ENCODE data around the gene DENND1A.

Gene DENND1A

GRCh38 chr9:123695386-123695785 lies 234.5 kb downstream of the DENND1A start:
- DNase-seq (ENCODE audit: low read depth, low spot score): no peak
- Histone ChIP-seq H3K36me3 (ENCODE audit: insufficient read depth, low read length) (no peaks in the 10 kb centered on the region), H3K4me3 (no peak overlapping the region), H3K9ac (ENCODE audit: insufficient read length) (no peak overlapping the region), H3K9me3 (ENCODE audit: low read depth, low read length) (no peaks in the 10 kb centered on the region), H3K27ac (no peak overlapping the region)
- no peak for TF ChIP-seq FOXP2 (optimal IDR thresholded peaks at IDR 0.05; ENCODE audit: control extremely low read depth, extremely low read length, insufficient read depth)
- no peak for TF ChIP-seq EZH2 (IDR thresholded peaks at IDR 0.05)
- TF ChIP-seq POLR2AphosphoS5 (IDR thresholded peaks at IDR 0.05; ENCODE audit: borderline replicate concordance, low read depth, low read length): no peak

GRCh38 chr9:123691765-123692303 lies 238.1 kb downstream of the DENND1A start:
- Histone ChIP-seq H3K36me3 (ENCODE audit: insufficient read depth, low read length) (no peaks in the 10 kb centered on the region), H3K9me3 (ENCODE audit: low read depth, low read length) (no peaks in the 10 kb centered on the region), H3K4me3 (no peak overlapping the region), H3K9ac (ENCODE audit: insufficient read length) (no peak overlapping the region), H3K27ac (no peak overlapping the region)
- no peak for TF ChIP-seq EZH2 (IDR thresholded peaks at IDR 0.05)
- TF ChIP-seq POLR2AphosphoS5 (IDR thresholded peaks at IDR 0.05; ENCODE audit: borderline replicate concordance, low read depth, low read length): no peak
- TF ChIP-seq FOXP2 (optimal IDR thresholded peaks at IDR 0.05; ENCODE audit: control extremely low read depth, extremely low read length, insufficient read depth): no peak
- DNase-seq (ENCODE audit: low read depth, low spot score): no peak

- no peak overlapping the region for H3K27ac ChIP-seq
- no peaks in the 10 kb centered on the region for H3K9me3 ChIP-seq (ENCODE audit: low read depth, low read length)
- no peak overlapping the region for H3K4me3 ChIP-seq
- no peaks in the 10 kb centered on the region for H3K36me3 ChIP-seq (ENCODE audit: insufficient read depth, low read length)
- TF ChIP-seq FOXP2 (optimal IDR thresholded peaks at IDR 0.05; ENCODE audit: control extremely low read depth, extremely low read length, insufficient read depth): no peak
- TF ChIP-seq EZH2 (IDR thresholded peaks at IDR 0.05): no peak
- TF ChIP-seq POLR2AphosphoS5 (IDR thresholded peaks at IDR 0.05; ENCODE audit: borderline replicate concordance, low read depth, low read length): no peak
- no peak for DNase-seq (ENCODE audit: low read depth, low spot score)
- no peak overlapping the region for H3K9ac ChIP-seq (ENCODE audit: insufficient read length)
Observed at GRCh38 chr9:123689701-123690428, 240.1 kb downstream of the DENND1A start.

GRCh38 chr9:123687246-123687751 lies 242.6 kb downstream of the DENND1A start:
- Histone ChIP-seq H3K9me3 (ENCODE audit: low read depth, low read length) (no peaks in the 10 kb centered on the region), H3K36me3 (ENCODE audit: insufficient read depth, low read length) (no peaks in the 10 kb centered on the region), H3K27ac (no peak overlapping the region), H3K9ac (ENCODE audit: insufficient read length) (no peak overlapping the region), H3K4me3 (no peak overlapping the region)
- no peak for DNase-seq (ENCODE audit: low read depth, low spot score)
- TF ChIP-seq EZH2 (IDR thresholded peaks at IDR 0.05): no peak
- no peak for TF ChIP-seq POLR2AphosphoS5 (IDR thresholded peaks at IDR 0.05; ENCODE audit: borderline replicate concordance, low read depth, low read length)
- TF ChIP-seq FOXP2 (optimal IDR thresholded peaks at IDR 0.05; ENCODE audit: control extremely low read depth, extremely low read length, insufficient read depth): no peak

GRCh38 chr9:123686829-123687192 lies 243.1 kb downstream of the DENND1A start:
- Histone ChIP-seq H3K27ac (no peak overlapping the region), H3K4me3 (no peak overlapping the region), H3K9ac (ENCODE audit: insufficient read length) (no peak overlapping the region), H3K36me3 (ENCODE audit: insufficient read depth, low read length) (no peaks in the 10 kb centered on the region), H3K9me3 (ENCODE audit: low read depth, low read length) (no peaks in the 10 kb centered on the region)
- TF ChIP-seq POLR2AphosphoS5 (IDR thresholded peaks at IDR 0.05; ENCODE audit: borderline replicate concordance, low read depth, low read length) (no peak), FOXP2 (optimal IDR thresholded peaks at IDR 0.05; ENCODE audit: control extremely low read depth, extremely low read length, insufficient read depth) (no peak)
- no peak for DNase-seq (ENCODE audit: low read depth, low spot score)

- no peak overlapping the region for H3K27ac ChIP-seq
- H3K9me3 ChIP-seq (ENCODE audit: low read depth, low read length): no peaks in the 10 kb centered on the region
- no peak overlapping the region for H3K4me3 ChIP-seq
- no peak for DNase-seq (ENCODE audit: low read depth, low spot score)
- TF ChIP-seq EZH2 (IDR thresholded peaks at IDR 0.05): no peak
- no peak for TF ChIP-seq POLR2AphosphoS5 (IDR thresholded peaks at IDR 0.05; ENCODE audit: borderline replicate concordance, low read depth, low read length)
- no peak for TF ChIP-seq FOXP2 (optimal IDR thresholded peaks at IDR 0.05; ENCODE audit: control extremely low read depth, extremely low read length, insufficient read depth)
- no peaks in the 10 kb centered on the region for H3K36me3 ChIP-seq (ENCODE audit: insufficient read depth, low read length)
- H3K9ac ChIP-seq (ENCODE audit: insufficient read length): no peak overlapping the region
Observed at GRCh38 chr9:123686131-123686828, 243.6 kb downstream of the DENND1A start.

GRCh38 chr9:123685489-123686083 lies 244.3 kb downstream of the DENND1A start:
- no peaks in the 10 kb centered on the region for H3K9me3 ChIP-seq (ENCODE audit: low read depth, low read length)
- H3K9ac ChIP-seq (ENCODE audit: insufficient read length): no peak overlapping the region
- no peaks in the 10 kb centered on the region for H3K36me3 ChIP-seq (ENCODE audit: insufficient read depth, low read length)
- H3K27ac ChIP-seq: no peak overlapping the region
- TF ChIP-seq FOXP2 (optimal IDR thresholded peaks at IDR 0.05; ENCODE audit: control extremely low read depth, extremely low read length, insufficient read depth): no peak
- H3K4me3 ChIP-seq: no peak overlapping the region
- no peak for DNase-seq (ENCODE audit: low read depth, low spot score)

GRCh38 chr9:123684393-123685149 lies 245.4 kb downstream of the DENND1A start:
- Histone ChIP-seq H3K27ac (no peak overlapping the region), H3K4me3 (no peak overlapping the region), H3K36me3 (ENCODE audit: insufficient read depth, low read length) (no peaks in the 10 kb centered on the region), H3K9ac (ENCODE audit: insufficient read length) (no peak overlapping the region), H3K9me3 (ENCODE audit: low read depth, low read length) (no peaks in the 10 kb centered on the region)
- TF ChIP-seq FOXP2 (optimal IDR thresholded peaks at IDR 0.05; ENCODE audit: control extremely low read depth, extremely low read length, insufficient read depth): no peak
- TF ChIP-seq POLR2AphosphoS5 (IDR thresholded peaks at IDR 0.05; ENCODE audit: borderline replicate concordance, low read depth, low read length): no peak
- no peak for TF ChIP-seq EZH2 (IDR thresholded peaks at IDR 0.05)
- DNase-seq (ENCODE audit: low read depth, low spot score): no peak
